ENCODE data around the gene CDH13. TPM values are rescaled to one million over a fixed set of nuclear protein-coding genes. Genes with fewer than 3 reads are reported as not detected.

Gene CDH13
- total and polyA plus RNA-seq, 10 of the 15 experiments (the other 5 are each of a cell fraction or from before 2014, with no cell fraction given) = under 0.01 to 0.05 TPM; not detected in 8

DNA sequence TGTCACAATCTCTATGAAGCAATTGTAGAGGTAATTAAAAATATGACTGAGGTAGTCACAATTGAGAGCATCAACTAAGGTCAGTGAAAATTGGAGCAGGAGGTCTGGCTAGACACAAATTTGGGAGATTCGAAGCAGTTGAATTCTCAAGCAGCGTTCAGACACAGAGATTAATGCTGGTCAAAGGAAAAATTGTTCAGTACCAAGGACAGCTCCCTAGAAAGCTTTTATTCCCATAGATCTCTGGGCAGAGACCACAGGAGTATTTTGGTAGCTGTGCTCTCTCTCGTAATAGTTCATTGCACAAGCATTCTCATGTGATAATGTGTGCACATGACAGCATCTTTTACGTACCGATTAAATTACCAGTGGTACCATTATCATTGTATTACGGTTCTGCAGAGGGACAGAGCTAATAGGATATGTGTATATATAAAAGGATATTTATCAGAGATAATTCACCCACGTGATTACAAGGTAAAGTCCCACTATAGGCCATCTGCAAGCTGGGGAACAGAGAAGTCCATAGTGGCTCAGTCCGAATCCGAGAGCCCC lies 793.5 kb downstream of the CDH13 start:
- TF ChIP-seq, protein P1, sequence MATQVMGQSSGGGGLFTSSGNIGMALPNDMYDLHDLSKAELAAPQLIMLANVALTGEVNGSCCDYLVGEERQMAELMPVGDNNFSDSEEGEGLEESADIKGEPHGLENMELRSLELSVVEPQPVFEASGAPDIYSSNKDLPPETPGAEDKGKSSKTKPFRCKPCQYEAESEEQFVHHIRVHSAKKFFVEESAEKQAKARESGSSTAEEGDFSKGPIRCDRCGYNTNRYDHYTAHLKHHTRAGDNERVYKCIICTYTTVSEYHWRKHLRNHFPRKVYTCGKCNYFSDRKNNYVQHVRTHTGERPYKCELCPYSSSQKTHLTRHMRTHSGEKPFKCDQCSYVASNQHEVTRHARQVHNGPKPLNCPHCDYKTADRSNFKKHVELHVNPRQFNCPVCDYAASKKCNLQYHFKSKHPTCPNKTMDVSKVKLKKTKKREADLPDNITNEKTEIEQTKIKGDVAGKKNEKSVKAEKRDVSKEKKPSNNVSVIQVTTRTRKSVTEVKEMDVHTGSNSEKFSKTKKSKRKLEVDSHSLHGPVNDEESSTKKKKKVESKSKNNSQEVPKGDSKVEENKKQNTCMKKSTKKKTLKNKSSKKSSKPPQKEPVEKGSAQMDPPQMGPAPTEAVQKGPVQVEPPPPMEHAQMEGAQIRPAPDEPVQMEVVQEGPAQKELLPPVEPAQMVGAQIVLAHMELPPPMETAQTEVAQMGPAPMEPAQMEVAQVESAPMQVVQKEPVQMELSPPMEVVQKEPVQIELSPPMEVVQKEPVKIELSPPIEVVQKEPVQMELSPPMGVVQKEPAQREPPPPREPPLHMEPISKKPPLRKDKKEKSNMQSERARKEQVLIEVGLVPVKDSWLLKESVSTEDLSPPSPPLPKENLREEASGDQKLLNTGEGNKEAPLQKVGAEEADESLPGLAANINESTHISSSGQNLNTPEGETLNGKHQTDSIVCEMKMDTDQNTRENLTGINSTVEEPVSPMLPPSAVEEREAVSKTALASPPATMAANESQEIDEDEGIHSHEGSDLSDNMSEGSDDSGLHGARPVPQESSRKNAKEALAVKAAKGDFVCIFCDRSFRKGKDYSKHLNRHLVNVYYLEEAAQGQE (IDR thresholded peaks at IDR 0.05; ENCODE audit: low read depth, low read length) = peak; percentile 85
- no peak for TF ChIP-seq IRF4 (IDR thresholded peaks at IDR 0.05; ENCODE audit: low read depth, low read length)
- no peak overlapping the region for H3K9ac ChIP-seq (ENCODE audit: control insufficient read depth, insufficient read depth, low read length)
- H3K4me1 ChIP-seq (ENCODE audit: control insufficient read depth, insufficient read depth, low read length) = no peaks in the 10 kb centered on the region
- no peak overlapping the region for H3K4me2 ChIP-seq (ENCODE audit: control insufficient read depth, insufficient read depth)
- no peak overlapping the region for H2AFZ ChIP-seq (ENCODE audit: control insufficient read depth, low read depth, low read length)
- RAD21 ChIA-PET (ENCODE audit: unreplicated experiment) = no interaction called here
- H3K36me3 ChIP-seq (ENCODE audit: control insufficient read depth in 2 of 2, insufficient read depth in 2 of 2, low read length in 1 of 2) = no peaks in the 10 kb centered on the region
- no peak overlapping the region for H3K4me3 ChIP-seq
- FAIRE-seq (no peak), DNase-seq (ENCODE audit: low read depth, low spot score) (no peak), ATAC-seq (no peak)
- POLR2A ChIA-PET = no interaction called here
- no peak overlapping the region for H3K27ac ChIP-seq (ENCODE audit: control insufficient read depth, insufficient read depth)
- no TSS peak for BruUV-seq (replicated peaks)
- in situ Hi-C loops (cut with MboI) = no loop called here
- 53% methylated on average over 9 of the region's 9 CpGs for WGBS (ENCODE audit: insufficient coverage, insufficient replicate concordance, low lambda C conversion rate, missing lambda C conversion rate)
- H4K20me1 ChIP-seq (ENCODE audit: control insufficient read depth, insufficient read depth) = no peaks in the 10 kb centered on the region
- no peaks in the 10 kb centered on the region for H3K27me3 ChIP-seq (replicated peaks in 1 of 2; ENCODE audit: control insufficient read depth in 2 of 2, insufficient read depth in 2 of 2, low read length in 1 of 2)
- SMC1A ChIA-PET (ENCODE audit: uncharacterized antibody, unreplicated experiment) = interaction anchor here (0.6 kb wide), 1 partner anchor 1222 kb away, joined by 3 read pairs; no protein-coding TSS in a partner anchor
- no peaks in the 10 kb centered on the region for H3K79me2 ChIP-seq (ENCODE audit: control insufficient read depth, insufficient read depth, low read length)
- CTCF ChIA-PET = interaction anchor here (1.8 kb wide), 1 partner anchor 25 kb away, joined by 7 read pairs; no protein-coding TSS in a partner anchor
- H3K9me3 ChIP-seq (replicated peaks; ENCODE audit: control insufficient read depth, insufficient read depth, low read length) = no peaks in the 10 kb centered on the region
- intact Hi-C loops (cut with micrococcal nuclease; ENCODE audit: unreplicated experiment) = no loop called here

DNA sequence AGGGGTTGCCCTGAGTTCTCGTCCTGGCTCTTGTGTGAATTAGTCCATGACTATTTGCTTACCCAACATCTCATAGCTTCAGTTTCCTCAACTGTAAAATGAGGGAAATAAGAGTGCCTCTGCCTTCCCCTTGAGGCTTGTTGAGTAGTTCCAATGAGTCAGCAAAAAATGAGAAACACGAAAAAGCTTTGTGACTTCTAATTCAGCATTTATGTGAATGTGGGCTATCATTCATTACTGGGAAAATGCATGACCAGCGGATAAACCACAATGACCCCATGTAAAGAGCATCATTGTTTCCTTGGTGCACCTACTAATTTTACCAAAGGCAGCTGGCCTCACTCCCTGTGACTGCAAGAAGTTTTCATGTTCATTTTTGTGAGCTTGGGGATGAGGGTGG lies 806.4 kb downstream of the CDH13 start:
- Histone ChIP-seq H3K4me2 (ENCODE audit: control insufficient read depth, insufficient read depth) (no peak overlapping the region), H2AFZ (ENCODE audit: control insufficient read depth, low read depth, low read length) (no peak overlapping the region), H3K4me3 (no peak overlapping the region), H3K9me3 (replicated peaks; ENCODE audit: control insufficient read depth, insufficient read depth, low read length) (no peaks in the 10 kb centered on the region), H3K27ac (ENCODE audit: control insufficient read depth, insufficient read depth) (no peak overlapping the region), H3K79me2 (ENCODE audit: control insufficient read depth, insufficient read depth, low read length) (no peaks in the 10 kb centered on the region), H3K4me1 (ENCODE audit: control insufficient read depth, insufficient read depth, low read length) (no peaks in the 10 kb centered on the region), H3K9ac (ENCODE audit: control insufficient read depth, insufficient read depth, low read length) (no peak overlapping the region), H3K27me3 (replicated peaks in 1 of 2; ENCODE audit: control insufficient read depth in 2 of 2, insufficient read depth in 2 of 2, low read length in 1 of 2) (no peaks in the 10 kb centered on the region), H3K36me3 (ENCODE audit: control insufficient read depth in 2 of 2, insufficient read depth in 2 of 2, low read length in 1 of 2) (no peaks in the 10 kb centered on the region), H4K20me1 (ENCODE audit: control insufficient read depth, insufficient read depth) (no peaks in the 10 kb centered on the region)
- intact Hi-C loops (cut with micrococcal nuclease; ENCODE audit: unreplicated experiment) (no loop called here), in situ Hi-C loops (cut with MboI) (no loop called here)
- SMC1A ChIA-PET (ENCODE audit: uncharacterized antibody, unreplicated experiment) = no interaction called here
- FAIRE-seq (no peak), DNase-seq (ENCODE audit: low read depth, low spot score) (no peak), ATAC-seq (no peak)
- RAD21 ChIA-PET (ENCODE audit: unreplicated experiment) = no interaction called here
- POLR2A ChIA-PET = no interaction called here
- 0% methylated on average over 3 of the region's 3 CpGs for WGBS (ENCODE audit: insufficient coverage, insufficient replicate concordance, low lambda C conversion rate, missing lambda C conversion rate)
- CTCF ChIA-PET = interaction anchor here (1.3 kb wide), 1 partner anchor 76 kb away, joined by 3 read pairs; no protein-coding TSS in a partner anchor
- no TSS peak for BruUV-seq (replicated peaks)
- TF ChIP-seq HDGF (IDR thresholded peaks at IDR 0.05) = no peak
- no peak for TF ChIP-seq BRCA1 (IDR thresholded peaks at IDR 0.05; ENCODE audit: low read depth, low read length)
- TF ChIP-seq, protein P2, sequence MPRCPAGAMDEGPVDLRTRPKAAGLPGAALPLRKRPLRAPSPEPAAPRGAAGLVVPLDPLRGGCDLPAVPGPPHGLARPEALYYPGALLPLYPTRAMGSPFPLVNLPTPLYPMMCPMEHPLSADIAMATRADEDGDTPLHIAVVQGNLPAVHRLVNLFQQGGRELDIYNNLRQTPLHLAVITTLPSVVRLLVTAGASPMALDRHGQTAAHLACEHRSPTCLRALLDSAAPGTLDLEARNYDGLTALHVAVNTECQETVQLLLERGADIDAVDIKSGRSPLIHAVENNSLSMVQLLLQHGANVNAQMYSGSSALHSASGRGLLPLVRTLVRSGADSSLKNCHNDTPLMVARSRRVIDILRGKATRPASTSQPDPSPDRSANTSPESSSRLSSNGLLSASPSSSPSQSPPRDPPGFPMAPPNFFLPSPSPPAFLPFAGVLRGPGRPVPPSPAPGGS (IDR thresholded peaks at IDR 0.05; ENCODE audit: borderline replicate concordance, insufficient read depth, low read depth, low read length, poor library complexity, severe bottlenecking) = no peak
- no peak for TF ChIP-seq RFX5 (IDR thresholded peaks at IDR 0.05; ENCODE audit: low read depth, low read length)
- no peak for TF ChIP-seq MYB (IDR thresholded peaks at IDR 0.05; ENCODE audit: borderline replicate concordance, low read depth, low read length)
- TF ChIP-seq JUNB (IDR thresholded peaks at IDR 0.05) = no peak
- TF ChIP-seq TCF7 (IDR thresholded peaks at IDR 0.05; ENCODE audit: borderline replicate concordance) = no peak
- TF ChIP-seq, protein P3, sequence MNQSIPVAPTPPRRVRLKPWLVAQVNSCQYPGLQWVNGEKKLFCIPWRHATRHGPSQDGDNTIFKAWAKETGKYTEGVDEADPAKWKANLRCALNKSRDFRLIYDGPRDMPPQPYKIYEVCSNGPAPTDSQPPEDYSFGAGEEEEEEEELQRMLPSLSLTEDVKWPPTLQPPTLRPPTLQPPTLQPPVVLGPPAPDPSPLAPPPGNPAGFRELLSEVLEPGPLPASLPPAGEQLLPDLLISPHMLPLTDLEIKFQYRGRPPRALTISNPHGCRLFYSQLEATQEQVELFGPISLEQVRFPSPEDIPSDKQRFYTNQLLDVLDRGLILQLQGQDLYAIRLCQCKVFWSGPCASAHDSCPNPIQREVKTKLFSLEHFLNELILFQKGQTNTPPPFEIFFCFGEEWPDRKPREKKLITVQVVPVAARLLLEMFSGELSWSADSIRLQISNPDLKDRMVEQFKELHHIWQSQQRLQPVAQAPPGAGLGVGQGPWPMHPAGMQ (IDR thresholded peaks at IDR 0.05; ENCODE audit: borderline replicate concordance) = no peak
